SK-N-SH treated with all-trans-retinoic acid at 6 μM for 48 hours (cell line): ENCODE results near the gene NEURL1.

Experiments
- ATAC-seq: fragments of 200-7000 bp; cut with Tn5 transposase; 3 replicates; pipeline ENCODE4 v1.9.1; 2020; ENCODE audit warnings: mild to moderate bottlenecking, moderate library complexity
- ARNTL ChIP-seq: fragments of 450-650 bp; formaldehyde crosslinking; IDR thresholded peaks from 2 replicates; pipeline ENCODE4 v1.5.0; 2020; ENCODE audit warnings: low read depth, mild to moderate bottlenecking, moderate library complexity, borderline replicate concordance
- BACH2 ChIP-seq: fragments of 250-450 bp; sonication (Bioruptor Pico); IDR thresholded peaks from 2 replicates; pipeline ENCODE4 v1.9.0; 2021; ENCODE audit warnings: mild to moderate bottlenecking, borderline replicate concordance
- ESRRG ChIP-seq: fragments of 250-450 bp; sonication (Bioruptor Pico); IDR thresholded peaks from 2 replicates; pipeline ENCODE4 v1.6.1; 2021; ENCODE audit warnings: mild to moderate bottlenecking
- GLIS3 ChIP-seq: fragments of 250-450 bp; sonication (Bioruptor Pico); IDR thresholded peaks from 2 replicates; pipeline ENCODE4 v1.5.0; 2020; ENCODE audit warnings: mild to moderate bottlenecking, moderate library complexity
- ISL1 ChIP-seq: fragments of 250-450 bp; sonication (Bioruptor Pico); IDR thresholded peaks from 2 replicates; pipeline ENCODE4 v2.1.2; 2022; ENCODE audit warnings: mild to moderate bottlenecking, moderate library complexity
- OSR1 ChIP-seq: fragments of 250-450 bp; sonication (Bioruptor Pico); IDR thresholded peaks from 2 replicates; pipeline ENCODE4 v1.8.0; 2022; ENCODE audit warnings: moderate library complexity, mild to moderate bottlenecking, inconsistent platforms
- PPARA ChIP-seq: fragments of 250-450 bp; sonication (Bioruptor Pico); IDR thresholded peaks from 2 replicates; pipeline ENCODE4 v1.5.0; 2020; ENCODE audit warnings: mild to moderate bottlenecking, borderline replicate concordance
- TCF4 ChIP-seq: fragments of 250-450 bp; sonication (Bioruptor Pico); IDR thresholded peaks from 2 replicates; pipeline ENCODE4 v1.8.0; 2021; ENCODE audit warnings: mild to moderate bottlenecking, moderate library complexity, borderline replicate concordance
- TOX ChIP-seq: fragments of 250-450 bp; sonication (Bioruptor Pico); IDR thresholded peaks from 2 replicates; pipeline ENCODE4 v1.8.0; 2021; ENCODE audit warnings: mild to moderate bottlenecking, moderate library complexity, borderline replicate concordance
- TF ChIP-seq, protein P1 (sequence below): fragments of 250-450 bp; sonication (Bioruptor Pico); IDR thresholded peaks from 2 replicates; pipeline ENCODE4 v1.8.0; 2021; ENCODE audit warnings: low read depth, mild to moderate bottlenecking, moderate library complexity, borderline replicate concordance
- TF ChIP-seq, protein P2 (sequence below): fragments of 250-450 bp; sonication (Bioruptor Pico); IDR thresholded peaks from 2 replicates; pipeline ENCODE4 v1.5.1; 2021; ENCODE audit warnings: mild to moderate bottlenecking, moderate library complexity
- TF ChIP-seq, protein P3 (sequence below): fragments of 250-450 bp; sonication (Bioruptor Pico); IDR thresholded peaks from 2 replicates; pipeline ENCODE4 v1.5.0; 2020; ENCODE audit warnings: mild to moderate bottlenecking, moderate library complexity
- TF ChIP-seq, protein P4 (sequence below): fragments of 250-450 bp; sonication (Bioruptor Pico); IDR thresholded peaks from 2 replicates; pipeline ENCODE4 v1.8.0; 2020; ENCODE audit warnings: mild to moderate bottlenecking, moderate library complexity, borderline replicate concordance

The NEURL1 gene

DNA sequence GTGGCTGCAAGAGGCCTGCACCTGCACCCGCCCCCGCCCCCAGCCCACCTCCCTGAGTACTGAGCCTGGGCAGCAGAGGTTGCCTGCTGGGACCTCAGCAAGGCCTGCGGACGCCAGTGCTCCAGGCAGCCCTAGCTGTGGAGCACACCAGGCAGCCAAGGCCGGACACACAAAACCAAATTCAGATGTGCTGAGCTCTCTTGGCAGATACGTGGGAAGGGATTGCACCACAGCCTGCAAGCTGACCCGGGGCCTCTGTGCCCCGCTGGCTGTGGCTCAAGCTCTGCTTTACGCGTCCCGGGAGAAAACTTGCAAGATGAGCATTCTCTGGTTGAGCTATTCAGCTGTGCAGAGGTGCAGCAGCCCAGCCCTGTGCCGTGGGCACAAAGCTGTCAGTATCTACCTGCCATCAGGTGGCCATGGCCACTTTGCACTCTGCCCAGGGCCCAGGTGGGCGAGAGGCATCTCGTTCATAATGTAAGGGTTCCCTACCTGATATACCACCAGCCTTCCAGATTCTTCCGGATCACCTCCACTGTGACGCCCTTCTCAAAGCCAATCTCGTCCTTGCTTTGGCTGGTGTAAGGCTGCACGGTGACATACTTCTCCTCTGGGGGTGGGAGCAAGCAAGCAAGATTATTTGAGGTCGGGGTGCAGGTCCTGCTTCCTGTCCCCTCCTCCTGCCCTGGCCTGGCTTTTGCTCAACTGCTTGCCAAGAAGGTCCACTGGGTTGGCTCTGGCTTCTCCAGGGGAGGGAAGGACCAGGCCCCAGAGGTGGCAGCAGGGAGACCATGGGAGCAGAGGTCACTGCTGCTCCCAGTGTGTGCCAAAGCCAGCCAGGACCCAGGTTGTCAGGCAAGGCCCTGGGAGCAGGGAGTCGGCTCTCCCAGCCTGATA, 123.4 kb downstream of the NEURL1 start:
- TF ChIP-seq ISL1 (CRISPR knock-in tag) = no peak
- no peak for TF ChIP-seq OSR1 (CRISPR knock-in tag)
- TF ChIP-seq ARNTL (CRISPR knock-in tag) = no peak
- ATAC-seq = no peak

DNA sequence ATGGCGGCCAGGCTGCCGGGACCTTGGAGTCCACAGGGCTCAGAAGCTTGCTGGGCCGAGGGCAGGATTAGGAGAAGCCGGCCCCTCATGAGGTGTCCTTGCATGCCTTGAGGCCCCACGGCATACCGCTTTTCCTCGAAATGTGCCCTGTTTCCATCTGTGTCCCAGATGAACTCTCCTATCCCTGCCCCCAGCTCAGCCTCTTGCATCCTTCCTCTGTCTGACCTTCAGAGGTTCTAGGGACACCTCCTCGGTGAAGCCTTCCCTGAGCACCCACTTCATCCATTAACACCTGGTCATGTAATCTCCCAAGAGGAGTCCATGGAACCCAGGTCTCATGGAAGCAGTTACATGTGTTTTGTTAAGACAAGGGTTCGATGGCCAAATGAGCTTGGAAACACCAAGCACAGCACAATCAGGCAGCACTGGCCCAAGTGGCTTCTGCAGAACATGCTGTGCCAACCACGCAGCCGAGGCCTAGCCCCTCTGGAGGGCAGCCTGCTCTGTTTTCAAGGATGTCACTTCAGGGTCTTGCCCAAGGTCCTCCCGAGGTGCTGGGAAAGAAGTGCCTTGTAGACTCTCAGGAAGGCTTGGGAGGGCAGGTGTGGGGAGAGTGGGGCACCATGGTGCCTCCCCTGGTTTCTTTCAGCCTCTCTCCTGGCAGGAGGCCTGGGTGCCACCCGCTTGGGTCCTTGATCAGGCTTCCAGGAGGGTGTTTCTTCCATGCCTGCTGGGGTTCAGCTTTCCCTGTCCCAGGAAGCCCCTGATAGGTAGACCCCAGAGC, 124.3 kb downstream of the NEURL1 start:
- TF ChIP-seq, protein P1, sequence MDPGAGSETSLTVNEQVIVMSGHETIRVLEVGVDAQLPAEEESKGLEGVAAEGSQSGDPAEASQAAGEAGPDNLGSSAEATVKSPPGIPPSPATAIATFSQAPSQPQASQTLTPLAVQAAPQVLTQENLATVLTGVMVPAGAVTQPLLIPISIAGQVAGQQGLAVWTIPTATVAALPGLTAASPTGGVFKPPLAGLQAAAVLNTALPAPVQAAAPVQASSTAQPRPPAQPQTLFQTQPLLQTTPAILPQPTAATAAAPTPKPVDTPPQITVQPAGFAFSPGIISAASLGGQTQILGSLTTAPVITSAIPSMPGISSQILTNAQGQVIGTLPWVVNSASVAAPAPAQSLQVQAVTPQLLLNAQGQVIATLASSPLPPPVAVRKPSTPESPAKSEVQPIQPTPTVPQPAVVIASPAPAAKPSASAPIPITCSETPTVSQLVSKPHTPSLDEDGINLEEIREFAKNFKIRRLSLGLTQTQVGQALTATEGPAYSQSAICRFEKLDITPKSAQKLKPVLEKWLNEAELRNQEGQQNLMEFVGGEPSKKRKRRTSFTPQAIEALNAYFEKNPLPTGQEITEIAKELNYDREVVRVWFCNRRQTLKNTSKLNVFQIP (CRISPR knock-in tag) = no peak
- TF ChIP-seq TOX (CRISPR knock-in tag) (no peak), GLIS3 (no peak), PPARA (no peak), BACH2 (no peak), OSR1 (CRISPR knock-in tag) (no peak), TCF4 (CRISPR knock-in tag) (no peak), ESRRG (CRISPR knock-in tag) (no peak), ISL1 (CRISPR knock-in tag) (no peak)
- TF ChIP-seq, protein P2, sequence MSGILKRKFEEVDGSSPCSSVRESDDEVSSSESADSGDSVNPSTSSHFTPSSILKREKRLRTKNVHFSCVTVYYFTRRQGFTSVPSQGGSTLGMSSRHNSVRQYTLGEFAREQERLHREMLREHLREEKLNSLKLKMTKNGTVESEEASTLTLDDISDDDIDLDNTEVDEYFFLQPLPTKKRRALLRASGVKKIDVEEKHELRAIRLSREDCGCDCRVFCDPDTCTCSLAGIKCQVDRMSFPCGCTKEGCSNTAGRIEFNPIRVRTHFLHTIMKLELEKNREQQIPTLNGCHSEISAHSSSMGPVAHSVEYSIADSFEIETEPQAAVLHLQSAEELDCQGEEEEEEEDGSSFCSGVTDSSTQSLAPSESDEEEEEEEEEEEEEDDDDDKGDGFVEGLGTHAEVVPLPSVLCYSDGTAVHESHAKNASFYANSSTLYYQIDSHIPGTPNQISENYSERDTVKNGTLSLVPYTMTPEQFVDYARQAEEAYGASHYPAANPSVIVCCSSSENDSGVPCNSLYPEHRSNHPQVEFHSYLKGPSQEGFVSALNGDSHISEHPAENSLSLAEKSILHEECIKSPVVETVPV (CRISPR knock-in tag) = no peak
- TF ChIP-seq, protein P3, sequence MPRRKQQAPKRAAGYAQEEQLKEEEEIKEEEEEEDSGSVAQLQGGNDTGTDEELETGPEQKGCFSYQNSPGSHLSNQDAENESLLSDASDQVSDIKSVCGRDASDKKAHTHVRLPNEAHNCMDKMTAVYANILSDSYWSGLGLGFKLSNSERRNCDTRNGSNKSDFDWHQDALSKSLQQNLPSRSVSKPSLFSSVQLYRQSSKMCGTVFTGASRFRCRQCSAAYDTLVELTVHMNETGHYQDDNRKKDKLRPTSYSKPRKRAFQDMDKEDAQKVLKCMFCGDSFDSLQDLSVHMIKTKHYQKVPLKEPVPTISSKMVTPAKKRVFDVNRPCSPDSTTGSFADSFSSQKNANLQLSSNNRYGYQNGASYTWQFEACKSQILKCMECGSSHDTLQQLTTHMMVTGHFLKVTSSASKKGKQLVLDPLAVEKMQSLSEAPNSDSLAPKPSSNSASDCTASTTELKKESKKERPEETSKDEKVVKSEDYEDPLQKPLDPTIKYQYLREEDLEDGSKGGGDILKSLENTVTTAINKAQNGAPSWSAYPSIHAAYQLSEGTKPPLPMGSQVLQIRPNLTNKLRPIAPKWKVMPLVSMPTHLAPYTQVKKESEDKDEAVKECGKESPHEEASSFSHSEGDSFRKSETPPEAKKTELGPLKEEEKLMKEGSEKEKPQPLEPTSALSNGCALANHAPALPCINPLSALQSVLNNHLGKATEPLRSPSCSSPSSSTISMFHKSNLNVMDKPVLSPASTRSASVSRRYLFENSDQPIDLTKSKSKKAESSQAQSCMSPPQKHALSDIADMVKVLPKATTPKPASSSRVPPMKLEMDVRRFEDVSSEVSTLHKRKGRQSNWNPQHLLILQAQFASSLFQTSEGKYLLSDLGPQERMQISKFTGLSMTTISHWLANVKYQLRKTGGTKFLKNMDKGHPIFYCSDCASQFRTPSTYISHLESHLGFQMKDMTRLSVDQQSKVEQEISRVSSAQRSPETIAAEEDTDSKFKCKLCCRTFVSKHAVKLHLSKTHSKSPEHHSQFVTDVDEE (CRISPR knock-in tag) = no peak
- TF ChIP-seq, protein P4, sequence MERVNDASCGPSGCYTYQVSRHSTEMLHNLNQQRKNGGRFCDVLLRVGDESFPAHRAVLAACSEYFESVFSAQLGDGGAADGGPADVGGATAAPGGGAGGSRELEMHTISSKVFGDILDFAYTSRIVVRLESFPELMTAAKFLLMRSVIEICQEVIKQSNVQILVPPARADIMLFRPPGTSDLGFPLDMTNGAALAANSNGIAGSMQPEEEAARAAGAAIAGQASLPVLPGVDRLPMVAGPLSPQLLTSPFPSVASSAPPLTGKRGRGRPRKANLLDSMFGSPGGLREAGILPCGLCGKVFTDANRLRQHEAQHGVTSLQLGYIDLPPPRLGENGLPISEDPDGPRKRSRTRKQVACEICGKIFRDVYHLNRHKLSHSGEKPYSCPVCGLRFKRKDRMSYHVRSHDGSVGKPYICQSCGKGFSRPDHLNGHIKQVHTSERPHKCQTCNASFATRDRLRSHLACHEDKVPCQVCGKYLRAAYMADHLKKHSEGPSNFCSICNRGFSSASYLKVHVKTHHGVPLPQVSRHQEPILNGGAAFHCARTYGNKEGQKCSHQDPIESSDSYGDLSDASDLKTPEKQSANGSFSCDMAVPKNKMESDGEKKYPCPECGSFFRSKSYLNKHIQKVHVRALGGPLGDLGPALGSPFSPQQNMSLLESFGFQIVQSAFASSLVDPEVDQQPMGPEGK = no peak
- no peak for ATAC-seq

DNA sequence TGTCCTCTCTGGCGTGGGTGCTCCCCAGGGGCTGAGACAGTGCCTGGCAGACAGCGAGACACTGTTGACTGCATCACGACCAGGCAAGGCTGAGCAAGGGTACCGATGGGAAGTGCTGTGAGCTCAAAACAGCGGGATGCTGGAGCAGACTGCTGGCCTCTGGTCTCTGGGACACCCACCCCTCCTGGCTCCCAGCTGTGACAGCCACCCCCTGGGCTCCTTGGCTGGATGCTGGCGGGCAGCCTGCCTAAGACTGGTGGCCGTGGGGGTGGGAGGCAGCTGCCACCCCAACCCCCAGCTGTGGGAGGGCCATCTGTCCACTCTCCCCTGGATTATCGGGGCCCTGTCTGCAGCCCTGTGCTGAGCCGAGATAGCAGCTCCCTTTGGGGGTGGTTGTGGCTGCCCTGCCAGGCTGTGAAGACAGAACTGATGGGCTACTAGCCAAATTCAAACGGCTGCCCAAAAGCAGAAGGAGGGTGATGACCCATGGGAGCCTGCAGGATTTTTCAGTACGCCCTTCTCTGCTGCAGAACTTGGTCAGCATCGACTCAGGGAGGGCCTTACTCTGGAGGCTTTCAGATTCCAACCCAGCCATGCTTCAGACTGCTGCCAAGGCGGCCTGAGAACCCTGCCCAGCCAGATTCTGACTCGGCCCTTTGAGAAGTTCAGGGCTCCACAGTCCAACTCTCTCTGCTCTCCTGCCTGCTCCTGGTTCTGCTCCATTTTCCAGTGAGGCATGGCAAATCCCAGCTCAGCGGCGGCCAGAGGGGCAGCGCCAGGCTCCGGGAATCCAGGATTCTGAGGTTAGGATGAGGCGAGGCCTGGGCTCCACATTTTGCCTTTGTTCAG, 125.3 kb downstream of the NEURL1 start:
- TF ChIP-seq, protein P1 (CRISPR knock-in tag) = no peak
- TF ChIP-seq ISL1 (CRISPR knock-in tag) (no peak), GLIS3 (no peak), TCF4 (CRISPR knock-in tag) (peak; percentile 73; the same call in 1 of the 2 replicates)
- TF ChIP-seq, protein P4 = no peak
- peak; percentile 63 for ATAC-seq
